Measurements from ENCODE around the gene PLIN3.

GRCh38 chr19:4909156-4909896 is 41.9 kb upstream of the PLIN3 start, which contains the start of gene UHRF1:
- no peak for TF ChIP-seq CTCF (conservative IDR thresholded peaks at IDR 0.05 in 1 of 2, IDR thresholded peaks at IDR 0.05 in 1 of 2; ENCODE audit: extremely low read depth in 1 of 2, insufficient read depth in 1 of 2, low read depth in 1 of 2, low read length in 2 of 2)
- no peak for TF ChIP-seq EZH2 (IDR thresholded peaks at IDR 0.05; ENCODE audit: borderline replicate concordance, low read length)

Data from mammary epithelial cell (primary cell).